ENCODE results near the gene KMT2D. TPM values are rescaled to one million over a fixed set of nuclear protein-coding genes. Genes with fewer than 3 reads are reported as not detected.

Gene KMT2D
- total and polyA plus RNA-seq, 11 donors = 32.5 to 82.7 (median 49.7) TPM

GRCh38 chr12:49070971-49071370 is 10.4 kb upstream of the KMT2D start:
- Histone ChIP-seq H3K27ac (no peak overlapping the region), H3K9me3 (no peaks in the 10 kb centered on the region), H3K4me3 (no peak overlapping the region), H3K4me1 (peaks cover 0 to 19% (median 14%) of the 10 kb centered on the region in 12 donors), H3K36me3 (no peaks in the 10 kb centered on the region), H3K27me3 (no peaks in the 10 kb centered on the region)
- TF ChIP-seq POLR2A (IDR thresholded peaks at IDR 0.05) = no peak
- no peak for TF ChIP-seq CTCF (IDR thresholded peaks at IDR 0.05)
- WGBS, 4 donors = 94 to 95% (median 95%) methylated on average over 11 of the region's 11 CpGs
- DNase-seq = no peak
- no peak for ATAC-seq
- intact Hi-C loops (cut with DNase I) = no loop called here

- DNase-seq (peak; percentile 98 to 99 (median 99)), ATAC-seq (peak; percentile 100)
- Histone ChIP-seq H3K9me3 (no peaks in the 10 kb centered on the region), H3K4me3 (peak within 1 kb of the TSS; percentile 52 to 90 (median 80)), H3K4me1 (peaks cover 0 to 19% (median 14%) of the 10 kb centered on the region in 12 donors), H3K27ac (peak within 1 kb of the TSS in 10 of 12 donors; percentile 14 to 79 (median 68)), H3K36me3 (no peaks in the 10 kb centered on the region), H3K27me3 (no peaks in the 10 kb centered on the region)
- 0 to 1% (median 0%) methylated on average over 42 to 60 of the region's 60 CpGs for WGBS, 4 donors
- TF ChIP-seq CTCF (IDR thresholded peaks at IDR 0.05) = peak in 1 of 12 donors; percentile 13
- TF ChIP-seq POLR2A (IDR thresholded peaks at IDR 0.05) = peak in 1 of 2 donors; percentile 53
- intact Hi-C loops (cut with DNase I) = loop anchor here in 7 of 10 donors (5.0 to 10.0 kb wide), 3 partner anchors 33 to 163 kb away; no protein-coding TSS in a partner anchor
Observed at GRCh38 chr12:49069507-49070346, 9.1 kb upstream of the KMT2D start, which contains the start of gene RHEBL1. TSS of gene RHEBL1 (minus strand) at chr12:49069979. CDS start at chr12:49069785, 194 bp downstream.

- Histone ChIP-seq H3K4me3 (peak overlapping the region; percentile 52 to 90 (median 80)), H3K4me1 (peaks cover 0 to 22% (median 15%) of the 10 kb centered on the region in 12 donors), H3K9me3 (no peaks in the 10 kb centered on the region), H3K27me3 (no peaks in the 10 kb centered on the region), H3K36me3 (no peaks in the 10 kb centered on the region), H3K27ac (peak overlapping the region in 7 of 12 donors; percentile 14 to 73 (median 68))
- intact Hi-C loops (cut with DNase I) = loop anchor here in 7 of 10 donors (5.0 to 10.0 kb wide), 3 partner anchors 33 to 163 kb away; no protein-coding TSS in a partner anchor
- WGBS, 4 donors = 18 to 25% (median 22%) methylated on average over 20 to 21 of the region's 21 CpGs
- TF ChIP-seq CTCF (IDR thresholded peaks at IDR 0.05) (no peak), POLR2A (IDR thresholded peaks at IDR 0.05) (no peak)
- ATAC-seq (no peak), DNase-seq (peak in 1 of 5 donors; percentile 26)
Observed at GRCh38 chr12:49068879-49069506, 8.4 kb upstream of the KMT2D start.

GRCh38 chr12:49066120-49066519 is 5.5 kb upstream of the KMT2D start:
- no peaks in the 10 kb centered on the region for H3K9me3 ChIP-seq
- no peak for ATAC-seq
- intact Hi-C loops (cut with DNase I) = loop anchor here in 7 of 10 donors (5.0 to 10.0 kb wide), 3 partner anchors 36 to 166 kb away; no protein-coding TSS in a partner anchor
- H3K4me3 ChIP-seq = no peak overlapping the region
- peaks cover 0 to 31% (median 19%) of the 10 kb centered on the region in 12 donors for H3K4me1 ChIP-seq
- no peaks in the 10 kb centered on the region for H3K27me3 ChIP-seq
- H3K36me3 ChIP-seq = no peaks in the 10 kb centered on the region
- no peak overlapping the region for H3K27ac ChIP-seq
- DNase-seq = peak in 1 of 5 donors; percentile 0
- 53 to 59% (median 58%) methylated on average over 4 of the region's 4 CpGs for WGBS, 4 donors
- TF ChIP-seq POLR2A (IDR thresholded peaks at IDR 0.05) = no peak
- TF ChIP-seq CTCF (IDR thresholded peaks at IDR 0.05) = no peak
